SHP77 (cell line): ENCODE data around the gene PANX2.

Experiments used
- DNase-seq, 2 experiments: peaks; one replicate each; lab custom pipeline; 2025; lab: John Stamatoyannopoulos, UW

PANX2 gene

DNA sequence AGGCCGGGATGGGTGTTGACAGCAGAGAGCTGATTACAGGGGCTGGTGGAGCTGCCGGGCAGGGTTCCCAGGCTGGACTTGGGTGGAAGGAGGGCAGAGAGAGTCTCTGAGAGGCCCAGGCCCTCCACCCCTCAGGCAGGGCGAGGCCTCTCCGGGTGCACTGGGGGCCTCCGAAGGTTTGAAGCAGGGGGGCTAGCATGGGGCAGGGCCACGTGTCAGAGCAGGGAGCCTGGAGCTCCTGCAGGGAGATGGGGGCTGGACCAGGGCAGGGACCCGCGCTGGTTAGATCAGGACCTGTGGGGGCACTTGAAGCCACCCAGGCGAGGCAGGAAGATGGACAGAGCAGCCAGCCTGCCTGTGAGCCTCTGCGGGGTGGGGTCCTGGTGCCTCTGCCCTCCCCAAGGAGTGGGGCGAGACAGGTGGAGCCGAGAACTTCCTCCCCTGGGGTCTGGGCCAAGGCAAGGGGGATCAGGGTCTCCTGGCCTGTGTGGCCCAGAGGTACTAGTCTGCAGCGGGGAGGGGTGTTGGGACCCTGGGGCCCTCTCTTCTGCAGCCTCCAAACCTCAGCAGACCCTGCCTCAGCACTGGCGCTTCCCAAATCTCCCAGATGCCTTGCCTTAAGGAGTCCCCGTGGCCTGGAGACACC lies 911 bp downstream of the PANX2 start:
- no peak for DNase-seq

DNA sequence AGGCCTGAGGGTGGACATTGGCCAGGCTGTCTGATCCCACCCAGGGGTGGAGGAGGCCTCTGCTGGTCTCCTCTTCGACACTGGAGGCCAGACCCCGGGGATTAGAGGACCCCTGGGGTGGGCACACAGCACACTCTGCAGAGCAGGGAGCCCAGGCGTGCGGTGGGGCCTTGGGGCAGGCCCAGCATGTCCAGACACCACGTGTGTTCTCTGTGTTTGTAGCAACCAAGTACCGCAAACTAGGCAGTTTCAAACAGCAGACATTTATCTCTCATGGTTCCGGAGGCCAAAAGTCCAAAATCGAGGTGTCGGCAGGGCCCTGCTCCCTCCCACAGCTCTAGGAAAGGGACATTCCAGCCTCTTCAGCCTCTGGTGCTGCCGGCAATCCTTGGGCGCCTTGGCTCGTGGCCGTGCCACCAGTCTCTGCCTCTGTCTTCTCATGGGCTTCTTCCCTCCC lies 1.5 kb downstream of the PANX2 start:
- DNase-seq = no peak

DNA sequence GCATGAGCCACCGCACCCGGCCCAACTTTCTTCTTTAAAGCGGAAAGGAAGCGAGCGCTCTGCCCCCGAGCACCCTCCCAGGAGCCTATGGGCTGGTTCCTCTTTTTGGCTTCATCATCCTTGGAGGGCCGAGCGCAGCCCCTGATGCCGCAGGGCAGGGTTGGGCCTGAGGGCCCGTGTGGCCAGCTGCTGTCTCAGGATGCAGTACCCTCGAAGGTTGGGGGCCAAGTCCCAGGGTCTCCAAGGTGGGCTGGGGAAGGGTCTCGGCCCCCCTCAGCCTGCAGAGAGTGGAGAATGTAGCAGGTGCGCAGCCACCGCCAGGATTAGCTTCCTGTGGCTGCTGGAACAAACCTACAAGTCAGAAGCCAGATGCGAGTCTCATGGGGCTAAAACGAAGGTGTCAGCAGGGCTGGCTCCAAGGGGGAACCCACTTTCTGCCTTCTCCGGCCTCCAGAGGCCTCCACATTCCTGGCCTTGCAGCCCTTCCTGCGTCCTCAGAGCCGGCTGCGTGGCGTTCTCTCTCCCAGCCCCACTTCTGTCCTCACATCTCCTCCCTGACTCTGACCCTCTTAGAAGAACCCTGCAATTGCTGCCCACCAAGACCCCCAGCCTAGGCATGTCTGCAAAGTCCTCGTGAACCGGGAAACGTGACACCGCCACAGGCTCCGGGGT lies 2.9 kb downstream of the PANX2 start:
- DNase-seq = no peak

DNA sequence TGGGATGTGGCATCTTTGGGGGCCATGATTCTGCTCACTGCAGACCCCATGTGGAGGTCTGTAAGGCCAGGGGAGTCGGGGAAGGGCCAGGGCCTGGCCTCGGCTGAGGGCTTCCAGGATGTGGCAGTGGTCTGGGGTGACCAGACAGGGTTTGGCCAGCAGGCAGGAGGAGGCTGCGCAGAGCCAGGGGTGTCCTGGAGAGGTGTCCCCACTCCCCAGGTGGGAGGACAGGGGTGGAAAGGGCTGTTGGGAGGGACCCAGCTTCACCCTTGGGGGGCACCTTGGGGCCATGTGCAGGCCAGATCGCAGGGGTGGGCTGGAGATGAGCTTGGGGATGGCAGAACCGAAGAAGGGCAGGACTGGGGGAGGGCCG lies 3.4 kb downstream of the PANX2 start:
- no peak for DNase-seq

DNA sequence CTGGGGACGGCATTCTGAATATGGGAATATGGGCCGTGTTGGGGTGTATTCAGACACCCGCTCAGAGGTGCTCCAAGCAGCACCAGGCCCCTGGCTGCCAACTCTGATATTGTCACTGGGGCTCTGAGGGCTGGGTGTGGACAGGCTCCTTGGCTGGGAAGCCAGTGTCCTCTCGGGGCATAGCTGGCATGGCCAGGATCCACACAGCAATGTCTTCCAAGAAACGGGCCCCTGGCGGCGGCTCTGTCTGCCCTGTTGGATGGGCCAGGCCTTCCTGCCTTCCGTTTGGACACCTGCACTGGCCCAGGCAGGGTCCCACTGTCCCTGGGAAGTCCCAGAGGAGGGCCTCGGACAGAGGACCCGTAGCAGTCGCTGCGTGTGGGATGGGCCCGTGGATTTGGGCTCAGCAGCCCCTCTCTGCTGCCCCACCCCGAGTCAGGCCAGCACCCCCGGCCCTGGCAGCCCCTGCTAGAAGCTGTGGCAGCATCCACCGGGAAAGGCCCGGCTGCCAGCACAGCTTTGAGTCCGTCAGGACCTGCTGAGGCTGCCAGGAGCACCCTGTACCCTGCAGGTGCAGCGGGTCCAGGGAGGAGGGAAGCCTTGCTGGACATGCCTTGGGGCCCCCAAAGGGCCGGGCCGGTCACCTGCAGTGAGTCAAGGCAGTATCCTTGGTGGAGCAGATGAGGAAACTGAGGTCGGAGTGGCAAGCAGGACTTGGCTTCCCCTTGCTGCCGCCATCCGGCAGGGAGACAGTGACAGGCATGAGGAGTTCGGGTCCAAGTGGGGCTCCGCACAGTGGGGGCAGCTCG lies 4.1 kb downstream of the PANX2 start:
- DNase-seq = no peak

DNA sequence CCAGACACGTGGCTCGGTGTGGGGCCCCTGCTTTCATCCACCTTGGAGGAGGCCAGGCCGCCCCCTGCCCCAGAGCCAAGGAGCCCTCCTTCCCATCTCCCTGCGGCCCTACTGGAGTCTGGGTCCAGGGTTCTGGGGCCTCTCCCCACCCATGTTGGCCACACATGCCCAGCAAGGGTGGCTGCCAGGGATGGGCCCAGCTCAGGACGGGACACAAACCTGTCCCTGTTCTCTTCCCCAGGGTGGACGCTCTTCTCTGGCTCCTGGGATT lies 4.6 kb downstream of the PANX2 start:
- no peak for DNase-seq

DNA sequence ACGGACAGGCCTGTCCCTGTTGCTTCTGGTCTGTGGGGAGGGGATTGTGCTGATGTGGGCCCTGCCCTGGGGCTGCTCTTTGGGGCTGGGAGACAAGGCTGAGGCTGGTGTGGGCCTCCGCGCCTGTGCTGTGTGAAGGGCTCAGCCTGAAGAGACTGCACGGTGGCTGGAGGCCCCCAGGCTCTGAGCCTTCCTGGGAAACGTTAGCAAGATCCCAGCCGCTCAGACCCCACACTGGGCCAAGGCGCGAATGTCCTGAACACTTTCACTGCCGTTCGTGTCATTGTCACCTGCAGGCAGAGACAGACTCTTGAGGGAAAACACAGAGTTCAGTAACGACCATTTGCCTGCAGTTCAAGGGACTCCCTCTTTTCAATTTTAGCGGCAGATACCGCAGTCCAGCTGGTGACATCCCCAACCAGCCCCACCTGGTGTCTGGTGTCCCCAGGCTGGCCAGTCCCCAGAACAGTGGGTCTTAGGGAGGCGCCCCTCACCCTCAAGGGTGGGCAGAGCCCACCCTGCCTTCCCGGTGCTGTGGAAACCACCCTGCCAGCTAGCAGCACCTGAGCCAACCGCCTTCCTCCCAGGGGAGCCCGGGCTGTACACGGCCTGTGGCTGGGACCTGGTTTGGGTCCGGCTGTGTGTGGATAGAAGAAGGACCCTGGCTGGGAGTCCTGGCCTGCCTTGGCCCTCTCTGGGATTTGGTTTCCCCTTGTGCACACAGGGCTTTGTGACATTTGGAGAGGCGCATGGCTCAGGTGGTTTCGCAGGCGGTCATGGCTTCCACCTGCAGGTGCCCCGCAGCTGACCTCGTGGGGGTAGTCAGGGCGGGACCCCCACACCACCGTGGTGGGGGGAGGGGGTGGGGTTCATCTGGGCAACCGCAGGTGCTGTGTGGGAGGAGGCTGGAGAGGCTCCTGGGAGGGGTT lies 5.7 kb downstream of the PANX2 start:
- DNase-seq = no peak

DNA sequence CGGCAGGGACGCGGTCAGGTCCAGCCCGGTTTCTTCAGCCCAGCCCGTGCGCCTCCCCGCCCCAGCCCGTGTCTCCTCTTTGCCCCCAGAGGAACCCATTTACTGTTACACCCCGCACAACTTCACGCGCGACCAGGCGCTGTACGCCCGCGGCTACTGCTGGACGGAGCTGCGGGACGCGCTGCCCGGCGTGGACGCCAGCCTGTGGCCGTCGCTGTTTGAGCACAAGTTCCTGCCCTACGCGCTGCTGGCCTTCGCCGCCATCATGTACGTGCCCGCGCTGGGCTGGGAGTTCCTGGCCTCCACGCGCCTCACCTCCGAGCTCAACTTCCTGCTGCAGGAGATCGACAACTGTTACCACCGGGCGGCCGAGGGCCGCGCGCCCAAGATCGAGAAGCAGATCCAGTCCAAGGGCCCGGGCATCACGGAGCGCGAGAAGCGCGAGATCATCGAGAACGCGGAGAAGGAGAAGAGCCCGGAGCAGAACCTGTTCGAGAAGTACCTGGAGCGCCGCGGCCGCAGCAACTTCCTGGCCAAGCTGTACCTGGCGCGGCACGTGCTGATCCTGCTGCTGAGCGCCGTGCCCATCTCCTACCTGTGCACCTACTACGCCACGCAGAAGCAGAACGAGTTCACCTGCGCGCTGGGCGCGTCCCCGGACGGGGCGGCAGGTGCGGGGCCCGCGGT lies 6.5 kb downstream of the PANX2 start:
- DNase-seq = no peak

DNA sequence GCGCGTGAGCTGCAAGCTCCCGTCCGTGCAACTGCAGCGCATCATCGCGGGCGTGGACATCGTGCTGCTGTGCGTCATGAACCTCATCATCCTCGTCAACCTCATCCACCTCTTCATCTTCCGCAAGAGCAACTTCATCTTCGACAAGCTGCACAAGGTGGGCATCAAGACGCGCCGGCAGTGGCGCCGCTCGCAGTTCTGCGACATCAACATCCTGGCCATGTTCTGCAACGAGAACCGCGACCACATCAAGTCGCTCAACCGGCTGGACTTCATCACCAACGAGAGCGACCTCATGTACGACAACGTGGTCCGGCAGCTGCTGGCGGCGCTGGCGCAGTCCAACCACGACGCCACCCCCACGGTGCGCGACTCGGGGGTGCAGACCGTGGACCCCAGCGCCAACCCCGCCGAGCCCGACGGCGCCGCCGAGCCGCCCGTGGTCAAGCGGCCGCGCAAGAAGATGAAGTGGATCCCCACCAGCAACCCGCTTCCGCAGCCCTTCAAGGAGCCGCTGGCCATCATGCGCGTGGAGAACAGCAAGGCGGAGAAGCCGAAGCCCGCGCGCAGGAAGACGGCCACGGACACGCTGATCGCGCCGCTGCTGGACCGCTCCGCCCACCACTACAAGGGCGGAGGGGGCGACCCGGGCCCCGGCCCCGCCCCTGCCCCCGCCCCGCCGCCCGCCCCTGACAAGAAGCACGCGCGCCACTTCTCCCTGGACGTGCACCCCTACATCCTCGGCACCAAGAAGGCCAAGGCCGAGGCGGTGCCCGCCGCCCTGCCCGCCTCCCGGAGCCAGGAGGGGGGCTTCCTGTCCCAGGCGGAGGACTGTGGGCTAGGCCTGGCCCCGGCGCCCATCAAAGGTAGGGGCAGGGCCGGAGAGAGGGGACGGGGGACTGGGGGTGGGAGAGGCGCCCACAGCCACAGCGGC lies 7.3 kb downstream of the PANX2 start:
- DNase-seq = no peak

DNA sequence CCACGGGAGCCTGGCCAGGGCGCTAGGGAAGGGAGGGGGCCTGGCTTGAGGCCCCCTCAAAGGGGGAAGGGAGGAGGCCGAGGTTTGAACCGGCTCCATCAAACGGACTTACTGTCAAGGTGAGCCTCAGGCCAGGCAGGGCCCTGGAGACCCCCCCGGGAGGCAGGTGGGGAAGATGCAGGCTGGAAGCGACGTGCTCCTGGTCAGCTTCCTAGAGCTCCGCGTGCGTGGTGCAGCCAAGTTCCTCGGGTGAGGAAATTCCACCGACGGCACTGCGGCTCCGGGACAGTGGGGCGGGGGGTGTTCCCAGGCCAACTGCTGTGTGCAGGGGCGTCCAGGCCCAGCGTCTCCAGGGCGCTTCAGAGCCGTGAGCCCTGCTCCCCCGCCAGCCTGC lies 7.9 kb downstream of the PANX2 start:
- DNase-seq = no peak

DNA sequence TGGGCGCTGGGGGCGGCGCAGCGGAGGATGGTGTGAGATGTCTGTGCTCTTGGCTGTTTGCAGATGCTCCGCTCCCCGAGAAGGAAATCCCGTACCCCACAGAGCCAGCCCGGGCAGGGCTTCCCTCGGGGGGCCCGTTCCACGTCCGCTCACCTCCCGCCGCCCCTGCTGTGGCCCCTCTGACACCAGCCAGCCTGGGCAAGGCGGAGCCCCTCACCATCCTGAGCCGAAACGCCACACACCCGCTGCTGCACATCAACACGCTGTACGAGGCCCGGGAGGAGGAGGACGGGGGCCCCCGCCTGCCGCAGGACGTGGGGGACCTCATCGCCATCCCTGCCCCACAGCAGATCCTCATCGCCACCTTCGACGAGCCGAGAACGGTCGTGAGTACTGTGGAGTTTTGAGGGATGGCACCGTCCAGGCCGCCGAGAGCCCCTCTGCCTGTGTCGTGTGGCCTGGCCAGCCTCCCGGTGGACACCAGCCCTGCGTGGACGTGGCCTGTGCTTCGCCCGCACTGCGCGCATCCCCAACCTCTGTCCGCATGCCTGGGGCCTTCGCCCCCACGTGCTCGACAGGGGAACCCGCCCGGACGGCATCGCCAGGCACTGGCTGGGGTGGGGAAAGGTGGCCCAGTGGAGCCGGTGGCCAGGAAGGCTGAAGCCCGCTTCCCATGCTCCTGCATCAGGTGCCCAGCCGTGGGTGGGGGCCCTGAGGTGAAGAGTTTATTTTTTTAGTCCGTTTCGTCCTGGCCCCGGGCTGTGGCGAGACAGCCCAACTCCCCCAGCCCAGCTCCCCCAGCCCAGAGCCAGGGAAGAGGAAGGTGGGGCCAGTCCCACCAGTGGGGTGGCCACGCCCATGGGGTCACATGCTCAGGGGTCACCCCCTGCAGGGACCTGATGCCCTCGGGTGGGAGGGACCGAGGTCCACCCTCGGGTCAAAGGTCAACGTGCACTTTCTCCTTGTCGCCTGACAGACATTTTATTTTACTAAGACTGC lies 8.6 kb downstream of the PANX2 start:
- DNase-seq = no peak

DNA sequence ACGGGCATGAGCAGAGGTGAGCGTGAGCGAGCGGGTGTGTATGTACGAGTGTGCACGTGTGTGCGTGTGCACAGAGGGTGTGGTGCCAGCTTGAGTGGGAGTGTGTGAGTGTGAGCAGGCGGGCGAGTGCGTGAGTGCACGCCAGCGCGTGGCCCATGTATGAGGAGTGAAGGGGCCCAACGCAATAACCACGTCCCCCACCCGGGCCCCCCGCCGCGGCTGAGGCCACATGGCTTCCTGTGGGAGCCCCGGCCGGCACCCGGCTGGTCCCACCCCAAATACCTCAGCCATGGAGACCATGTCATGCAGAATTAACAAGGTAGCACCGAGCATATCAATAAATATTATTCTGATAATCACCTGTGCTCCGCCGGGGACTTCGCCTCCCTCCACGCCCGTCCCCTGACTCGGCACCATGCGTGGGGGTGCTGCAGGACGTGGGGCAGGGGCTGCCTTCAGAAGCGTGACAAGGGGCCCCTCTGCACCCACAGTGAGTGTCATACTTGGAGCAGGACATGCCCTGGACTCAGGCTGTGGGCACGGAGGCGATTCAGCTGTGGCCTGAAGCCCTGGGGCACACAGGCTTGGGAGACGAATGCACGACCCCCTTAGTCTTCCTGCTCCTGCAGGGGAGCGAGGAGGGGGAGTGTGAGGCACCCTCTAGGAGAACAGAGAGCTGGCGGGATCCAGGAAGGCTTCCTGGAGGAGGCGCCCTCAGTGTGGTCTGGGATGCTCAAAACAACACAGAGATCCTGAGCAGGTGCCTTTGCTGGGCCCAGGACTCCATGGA lies 9.6 kb downstream of the PANX2 start:
- no peak for DNase-seq

DNA sequence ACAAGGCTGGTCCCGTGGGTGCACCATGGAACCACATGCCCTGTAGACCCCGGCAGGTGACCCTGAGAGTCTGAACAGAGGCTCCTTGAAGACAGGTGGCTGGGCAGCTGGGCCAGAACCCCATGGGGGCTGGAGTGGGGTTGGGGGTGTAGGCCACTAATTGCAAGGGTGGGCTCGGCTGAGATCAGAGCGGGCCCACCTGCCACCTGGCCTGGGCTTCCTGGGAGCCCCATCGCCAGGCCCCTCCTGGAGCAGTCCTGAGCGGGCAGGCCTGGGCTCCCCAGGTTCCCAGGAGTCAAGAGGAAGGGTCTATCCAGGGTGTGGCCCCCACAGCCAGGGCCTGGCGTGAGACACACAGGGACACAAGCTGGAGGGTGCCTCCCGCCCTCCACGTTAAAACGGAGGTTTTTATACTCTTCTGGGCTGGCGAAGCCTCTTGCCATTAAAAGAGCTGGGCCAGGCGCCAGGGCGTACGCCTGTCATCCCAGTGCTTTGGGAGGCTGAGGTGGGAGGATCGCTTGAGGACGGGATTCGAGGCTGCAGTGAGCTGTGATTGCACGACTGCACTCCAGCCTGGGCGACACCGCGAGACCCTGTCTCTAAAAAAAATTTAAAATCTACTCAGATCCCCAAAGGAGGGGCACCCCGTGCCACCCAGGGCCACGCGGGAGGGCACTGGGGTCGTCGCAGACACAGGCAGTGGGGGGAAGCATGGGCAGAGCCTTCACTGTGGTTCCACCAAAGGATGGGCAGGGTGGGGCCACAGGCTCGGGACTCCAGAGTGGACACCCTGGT lies 10.4 kb downstream of the PANX2 start:
- no peak for DNase-seq

DNA sequence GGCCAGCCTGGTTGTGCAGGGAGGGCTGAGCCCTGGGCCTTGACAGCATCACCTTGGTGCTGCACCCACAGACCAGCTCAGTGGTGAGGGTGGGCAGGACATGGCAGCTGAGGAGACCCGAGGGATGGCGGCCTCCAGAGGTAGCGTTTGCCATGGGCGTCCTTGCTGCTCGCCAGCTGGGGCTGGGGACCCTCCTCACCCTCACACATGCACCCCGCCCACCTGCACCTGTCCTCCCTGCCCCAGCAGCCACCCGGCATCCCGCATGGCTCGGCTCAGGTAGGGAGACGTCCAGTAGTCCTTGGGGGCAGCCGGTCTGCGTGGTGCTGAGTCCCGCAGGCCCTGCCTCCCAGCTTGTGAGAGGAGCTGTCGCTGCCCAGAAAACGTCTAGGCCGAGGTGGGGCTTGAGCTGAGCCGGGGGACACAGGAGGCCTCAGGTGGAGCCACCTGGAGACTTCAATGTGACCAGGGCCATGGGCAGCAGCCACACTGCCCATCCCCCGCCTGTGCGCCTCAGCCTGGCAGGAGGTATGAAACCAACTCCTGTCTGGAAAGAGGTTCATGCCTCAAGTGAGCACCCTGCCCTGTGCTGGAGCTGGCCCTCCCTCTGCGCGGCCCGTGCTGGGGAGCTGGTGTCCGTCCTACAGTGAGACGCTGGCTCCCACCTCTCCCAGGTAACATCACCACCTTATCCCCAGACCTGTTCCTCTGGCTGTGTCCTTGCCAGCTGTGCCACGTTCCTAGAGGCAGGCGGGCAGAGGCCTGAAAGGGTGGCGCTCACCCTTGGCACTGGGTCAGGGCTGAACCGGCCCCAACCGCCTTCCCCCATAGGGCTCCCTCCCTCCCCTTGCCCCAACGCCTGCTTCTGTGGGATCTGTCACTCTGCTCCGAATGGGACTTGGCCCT lies 11.9 kb downstream of the PANX2 start:
- no peak for DNase-seq

DNA sequence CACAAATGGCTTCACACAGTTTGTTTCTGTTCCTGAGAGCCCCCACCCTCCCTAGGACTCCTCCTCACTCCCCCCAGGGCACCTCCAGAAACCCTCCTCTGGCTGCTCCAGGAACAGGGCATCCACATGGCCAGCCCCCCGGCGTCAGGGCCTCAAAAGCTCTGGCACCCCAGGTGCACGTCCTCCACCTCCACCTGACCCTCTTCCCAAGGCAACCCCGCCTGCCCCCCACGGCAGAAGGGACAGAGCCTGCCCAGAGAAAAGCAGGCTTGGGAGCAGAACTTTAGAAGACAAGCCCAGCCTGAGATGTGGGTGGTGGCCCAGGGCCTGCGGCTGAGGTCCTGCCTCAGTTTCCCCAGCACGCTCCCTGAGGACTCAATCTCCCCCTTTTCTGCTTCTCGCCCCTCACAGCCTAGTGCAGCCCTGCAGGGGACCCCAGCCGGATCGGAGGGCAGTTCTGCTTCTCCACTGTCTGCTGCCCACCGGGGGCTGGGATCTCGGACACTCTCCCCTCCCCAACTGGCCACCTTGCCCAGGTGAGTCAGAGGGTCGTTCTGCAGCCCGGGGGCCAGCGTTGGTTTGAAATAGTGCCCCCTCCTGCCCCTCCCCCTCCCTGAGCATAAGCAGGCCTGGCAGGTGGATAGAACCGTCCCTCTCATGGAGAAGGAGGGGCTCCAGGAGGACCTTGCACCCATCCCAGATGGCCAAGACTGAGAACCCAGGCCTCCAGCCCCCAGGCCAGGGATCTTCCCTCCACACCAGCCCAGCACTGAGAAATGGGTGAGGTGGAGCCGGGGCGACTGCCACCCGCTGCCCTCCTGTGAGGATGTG lies 12.8 kb downstream of the PANX2 start:
- DNase-seq = no peak
